K562 (cell line): ENCODE results near the gene PFKFB2. TPM values are rescaled to one million over a fixed set of nuclear protein-coding genes. Genes with fewer than 3 reads are reported as not detected.

Experiments used
- ARID4B ChIP-seq: sonication (generic); formaldehyde crosslinking; IDR thresholded peaks from 2 replicates; pipeline ENCODE4 v1.8.0; 2022; ENCODE audit warnings: mild to moderate bottlenecking, missing genetic modification reagents
- CGGBP1 ChIP-seq: fragments of 250-450 bp; sonication (Bioruptor Pico); IDR thresholded peaks from 2 replicates; pipeline ENCODE4 v1.9.0; 2021; ENCODE audit warnings: mild to moderate bottlenecking
- CHD1 ChIP-seq: fragments of 200-600 bp; sonication (generic); IDR thresholded peaks from one replicate; pipeline ENCODE4 v1.6.1; 2012; ENCODE audit warnings: mild to moderate bottlenecking, moderate library complexity, low read length, inconsistent platforms
- EWSR1 ChIP-seq: fragments of 450-650 bp; IDR thresholded peaks from 2 replicates; pipeline ENCODE4 v1.6.1; 2018; ENCODE audit warnings: borderline replicate concordance, mild to moderate bottlenecking, low read depth, moderate library complexity; ENCODE audit not compliant: partially characterized antibody
- FOXM1 ChIP-seq, 2 experiments: fragments of 450-650 bp in 1 of 2; sonication (generic) in 1 of 2; formaldehyde crosslinking in 1 of 2; IDR thresholded peaks; 2 replicates each; pipeline versions ENCODE4 v1.6.1 to v1.9.0; 2017 to 2022; ENCODE audit warnings: low read depth in 2 of 2, mild to moderate bottlenecking in 2 of 2, missing genetic modification reagents in 1 of 2, moderate library complexity in 1 of 2
- JUNB ChIP-seq: fragments of 450-650 bp; formaldehyde crosslinking; conservative IDR thresholded peaks from 2 replicates; pipeline ENCODE4 v1.4.0; 2020; ENCODE audit warnings: mild to moderate bottlenecking
- MAFG ChIP-seq: fragments of 450-650 bp; conservative IDR thresholded peaks from 2 replicates; pipeline ENCODE4 v1.6.1; 2016; ENCODE audit warnings: missing genetic modification characterization, missing compliant biosample characterization
- NONO ChIP-seq, 2 experiments: fragments of 200-400 bp in 1 of 2; fragments of 450-650 bp in 1 of 2; formaldehyde crosslinking in 1 of 2; IDR thresholded peaks; 2 replicates each; pipeline ENCODE4 v1.6.1; 2017; ENCODE audit warnings: low read depth in 2 of 2, mild to moderate bottlenecking in 2 of 2, moderate library complexity in 2 of 2, low read length in 1 of 2
- POLR3A ChIP-seq: IDR thresholded peaks from 2 replicates; pipeline ENCODE4 v1.6.1; 2011; ENCODE audit warnings: borderline replicate concordance, mild to moderate bottlenecking, moderate library complexity; ENCODE audit not compliant: insufficient read length, insufficient read depth; ENCODE audit errors: extremely low read depth
- SMAD3 ChIP-seq: fragments of 450-650 bp; formaldehyde crosslinking; conservative IDR thresholded peaks from 2 replicates; pipeline ENCODE4 v1.4.0; 2020; ENCODE audit warnings: mild to moderate bottlenecking
- TAF7 ChIP-seq: fragments of 450-650 bp; IDR thresholded peaks from 2 replicates; pipeline ENCODE4 v1.6.1; 2016; ENCODE audit warnings: missing genetic modification characterization, missing compliant biosample characterization
- ZNF785 ChIP-seq: fragments of 250-450 bp; sonication (Bioruptor Pico); IDR thresholded peaks from 2 replicates; pipeline ENCODE4 v1.4.0; 2020; ENCODE audit warnings: mild to moderate bottlenecking
- polyA plus RNA-seq, 8 experiments: library from polyadenylated mRNA; depleted of rRNA in 4 of 8; stranded (reverse) in 5 of 8; unstranded in 3 of 8; fragments of >200 nt; fragmentation: Nextera tagmentation in 2 of 8; fragmentation: Illumina TruSeq in 1 of 8; extraction: Ambion mirVana in 2 of 8; extraction: Trizol in 1 of 8; gene quantifications; 2 replicates each; pipeline versions ENCODE4 v1.2.1 to v1.2.3, GENCODE V29; 2011 to 2014; ENCODE audit warnings: inconsistent platforms in 1 of 8, missing spikeins in 1 of 8
- total RNA-seq, 7 experiments: library from RNA; depleted of rRNA in 6 of 7; stranded (reverse); fragments of >200 nt in 6 of 7; fragmentation: Illumina TruSeq in 2 of 7; extraction: Trizol in 2 of 7; gene quantifications; 2 replicates each; pipeline versions ENCODE4 v1.2.1 to v1.2.3, GENCODE V29; 2011 to 2021; ENCODE audit warnings: low replicate concordance in 1 of 7
- TF ChIP-seq, protein P1 (sequence below): fragments of 450-650 bp; IDR thresholded peaks from 2 replicates; pipeline ENCODE4 v1.7.0; 2016; ENCODE audit warnings: borderline replicate concordance
- TF ChIP-seq, protein P2 (sequence below): fragments of 250-450 bp; sonication (Bioruptor Pico); IDR thresholded peaks from 2 replicates; pipeline ENCODE4 v1.8.0; 2022; ENCODE audit warnings: inconsistent platforms, mild to moderate bottlenecking, moderate library complexity, borderline replicate concordance
- TF ChIP-seq, protein P3 (sequence below): IDR thresholded peaks from 3 replicates; pipeline ENCODE4 v1.6.1; 2011; ENCODE audit warnings: borderline replicate concordance, mild to moderate bottlenecking; ENCODE audit not compliant: insufficient read length, insufficient read depth

The PFKFB2 gene
- total and polyA plus RNA-seq, 9 of the 15 experiments (the other 6 are each of a cell fraction or from before 2014, with no cell fraction given) = 6.9 to 26.0 (median 16.4) TPM

- TF ChIP-seq ARID4B = peak; percentile 73
- TF ChIP-seq POLR3A = no peak
- peak; percentile 98 for TF ChIP-seq FOXM1 (IDR thresholded peaks at IDR 0.05; ENCODE audit: low read depth)
- no peak for TF ChIP-seq FOXM1 (CRISPR knock-in tag; IDR thresholded peaks at IDR 0.05; ENCODE audit: low read depth)
- TF ChIP-seq, protein P1, sequence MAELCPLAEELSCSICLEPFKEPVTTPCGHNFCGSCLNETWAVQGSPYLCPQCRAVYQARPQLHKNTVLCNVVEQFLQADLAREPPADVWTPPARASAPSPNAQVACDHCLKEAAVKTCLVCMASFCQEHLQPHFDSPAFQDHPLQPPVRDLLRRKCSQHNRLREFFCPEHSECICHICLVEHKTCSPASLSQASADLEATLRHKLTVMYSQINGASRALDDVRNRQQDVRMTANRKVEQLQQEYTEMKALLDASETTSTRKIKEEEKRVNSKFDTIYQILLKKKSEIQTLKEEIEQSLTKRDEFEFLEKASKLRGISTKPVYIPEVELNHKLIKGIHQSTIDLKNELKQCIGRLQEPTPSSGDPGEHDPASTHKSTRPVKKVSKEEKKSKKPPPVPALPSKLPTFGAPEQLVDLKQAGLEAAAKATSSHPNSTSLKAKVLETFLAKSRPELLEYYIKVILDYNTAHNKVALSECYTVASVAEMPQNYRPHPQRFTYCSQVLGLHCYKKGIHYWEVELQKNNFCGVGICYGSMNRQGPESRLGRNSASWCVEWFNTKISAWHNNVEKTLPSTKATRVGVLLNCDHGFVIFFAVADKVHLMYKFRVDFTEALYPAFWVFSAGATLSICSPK = no peak
- TF ChIP-seq, protein P2, sequence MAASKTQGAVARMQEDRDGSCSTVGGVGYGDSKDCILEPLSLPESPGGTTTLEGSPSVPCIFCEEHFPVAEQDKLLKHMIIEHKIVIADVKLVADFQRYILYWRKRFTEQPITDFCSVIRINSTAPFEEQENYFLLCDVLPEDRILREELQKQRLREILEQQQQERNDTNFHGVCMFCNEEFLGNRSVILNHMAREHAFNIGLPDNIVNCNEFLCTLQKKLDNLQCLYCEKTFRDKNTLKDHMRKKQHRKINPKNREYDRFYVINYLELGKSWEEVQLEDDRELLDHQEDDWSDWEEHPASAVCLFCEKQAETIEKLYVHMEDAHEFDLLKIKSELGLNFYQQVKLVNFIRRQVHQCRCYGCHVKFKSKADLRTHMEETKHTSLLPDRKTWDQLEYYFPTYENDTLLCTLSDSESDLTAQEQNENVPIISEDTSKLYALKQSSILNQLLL = no peak
- peak; percentile 87 for TF ChIP-seq TAF7
- peak; percentile 24 for TF ChIP-seq ZNF785 (CRISPR knock-in tag)
- peak; percentile 99 for TF ChIP-seq SMAD3
- peak; percentile 70 for TF ChIP-seq MAFG (tag)
- no peak for TF ChIP-seq EWSR1
- no peak for TF ChIP-seq CGGBP1
- peak; percentile 82 for TF ChIP-seq JUNB
- peak in 1 of 2 experiments; percentile 96; a peak in 2 of 4 replicates for TF ChIP-seq NONO (IDR thresholded peaks at IDR 0.05; ENCODE audit: low read depth in 2 of 2, low read length in 1 of 2)
- TF ChIP-seq, protein P3, sequence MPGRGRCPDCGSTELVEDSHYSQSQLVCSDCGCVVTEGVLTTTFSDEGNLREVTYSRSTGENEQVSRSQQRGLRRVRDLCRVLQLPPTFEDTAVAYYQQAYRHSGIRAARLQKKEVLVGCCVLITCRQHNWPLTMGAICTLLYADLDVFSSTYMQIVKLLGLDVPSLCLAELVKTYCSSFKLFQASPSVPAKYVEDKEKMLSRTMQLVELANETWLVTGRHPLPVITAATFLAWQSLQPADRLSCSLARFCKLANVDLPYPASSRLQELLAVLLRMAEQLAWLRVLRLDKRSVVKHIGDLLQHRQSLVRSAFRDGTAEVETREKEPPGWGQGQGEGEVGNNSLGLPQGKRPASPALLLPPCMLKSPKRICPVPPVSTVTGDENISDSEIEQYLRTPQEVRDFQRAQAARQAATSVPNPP = no peak
- peak; percentile 99 for TF ChIP-seq CHD1
Measured at GRCh38 chr1:207024202-207025145, 28.6 kb upstream of the PFKFB2 start (continued).
